GM13976 (cell line): ENCODE results near the gene HLA-DQA1.
A peak's percentile ranks its signal among the peaks of the same experiment; 100 is the strongest.

Source experiments
- DNase-seq: peaks from one replicate; pipeline ENCODE4 v3.0.0; 2012; ENCODE audit warnings: low spot score
- in situ Hi-C: fragments of 300-500 bp; cut with MboI; formaldehyde crosslinking; loops from one replicate; pipeline ENCODE4 v1.12.0; 2022; ENCODE audit warnings: low sequenced_read_pairs, mixed read lengths, inconsistent platforms; ENCODE audit not compliant: unreplicated experiment
- TF ChIP-seq, protein P1 (sequence below): IDR thresholded peaks from 2 replicates; pipeline ENCODE4 v1.5.1; 2012; ENCODE audit warnings: borderline replicate concordance, mild to moderate bottlenecking; ENCODE audit not compliant: insufficient read depth; ENCODE audit errors: extremely low read depth, missing control alignments, control extremely low read depth

The HLA-DQA1 gene

DNA sequence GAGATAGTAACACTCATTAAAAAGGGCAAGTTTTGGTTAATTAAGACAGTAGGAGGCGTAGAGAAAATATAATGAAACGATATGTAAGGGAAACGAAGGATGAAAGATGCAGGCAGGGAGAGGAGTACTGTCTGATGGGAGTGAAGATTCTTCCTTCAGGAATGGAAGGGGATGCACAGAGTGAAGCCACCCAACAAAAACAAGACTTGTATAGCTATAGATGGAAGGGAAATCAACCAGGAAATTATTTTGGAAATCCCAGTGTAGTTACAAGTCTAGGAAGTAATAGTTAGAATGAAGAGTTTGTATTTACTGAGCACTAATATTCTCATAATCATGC lies 27.8 kb upstream of the HLA-DQA1 start:
- in situ Hi-C loops, result no loop called here
- TF ChIP-seq, protein P1, sequence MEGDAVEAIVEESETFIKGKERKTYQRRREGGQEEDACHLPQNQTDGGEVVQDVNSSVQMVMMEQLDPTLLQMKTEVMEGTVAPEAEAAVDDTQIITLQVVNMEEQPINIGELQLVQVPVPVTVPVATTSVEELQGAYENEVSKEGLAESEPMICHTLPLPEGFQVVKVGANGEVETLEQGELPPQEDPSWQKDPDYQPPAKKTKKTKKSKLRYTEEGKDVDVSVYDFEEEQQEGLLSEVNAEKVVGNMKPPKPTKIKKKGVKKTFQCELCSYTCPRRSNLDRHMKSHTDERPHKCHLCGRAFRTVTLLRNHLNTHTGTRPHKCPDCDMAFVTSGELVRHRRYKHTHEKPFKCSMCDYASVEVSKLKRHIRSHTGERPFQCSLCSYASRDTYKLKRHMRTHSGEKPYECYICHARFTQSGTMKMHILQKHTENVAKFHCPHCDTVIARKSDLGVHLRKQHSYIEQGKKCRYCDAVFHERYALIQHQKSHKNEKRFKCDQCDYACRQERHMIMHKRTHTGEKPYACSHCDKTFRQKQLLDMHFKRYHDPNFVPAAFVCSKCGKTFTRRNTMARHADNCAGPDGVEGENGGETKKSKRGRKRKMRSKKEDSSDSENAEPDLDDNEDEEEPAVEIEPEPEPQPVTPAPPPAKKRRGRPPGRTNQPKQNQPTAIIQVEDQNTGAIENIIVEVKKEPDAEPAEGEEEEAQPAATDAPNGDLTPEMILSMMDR, result no peak
- DNase-seq, result no peak

DNA sequence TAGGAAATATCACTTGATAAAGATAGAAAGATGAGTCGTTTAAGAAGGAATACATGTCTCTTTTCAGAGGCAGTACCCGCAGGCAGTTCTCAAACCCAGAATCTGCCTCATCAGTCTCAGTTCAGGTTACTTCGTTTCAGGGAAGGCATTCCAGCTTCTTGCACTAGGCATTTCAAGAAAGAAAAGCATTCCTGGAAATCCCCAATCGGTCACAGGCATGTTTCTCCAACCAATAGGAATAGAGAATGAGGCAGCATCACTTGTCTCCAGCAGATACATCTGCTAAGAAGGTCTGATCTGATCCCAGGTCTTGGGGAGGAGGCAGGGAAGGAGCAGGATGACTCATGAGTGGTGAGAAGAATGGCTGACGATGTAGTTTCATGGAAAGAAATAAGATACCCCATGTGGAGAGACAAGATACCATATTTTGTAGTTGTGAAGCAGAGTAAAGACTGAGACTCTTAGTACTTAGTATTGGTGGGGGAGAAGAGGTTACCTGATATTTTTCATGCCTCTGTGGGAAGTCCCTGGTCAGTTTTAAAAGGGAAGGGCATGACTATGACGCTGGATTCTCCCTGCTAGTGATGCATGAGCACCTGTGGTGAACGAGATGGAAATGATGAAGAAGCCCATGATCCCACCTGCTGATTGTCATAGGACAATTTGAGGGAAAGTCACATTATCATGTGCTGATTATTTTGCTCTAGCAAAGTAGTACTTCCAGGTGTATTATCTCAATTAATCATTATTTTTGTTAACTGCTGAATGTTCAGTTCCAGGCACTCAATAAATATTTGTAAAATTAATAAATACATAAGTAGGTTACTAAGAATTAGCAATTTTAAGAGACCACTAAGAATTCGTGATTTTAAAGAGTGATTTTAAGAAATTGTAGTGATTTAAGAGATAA lies 27.2 kb upstream of the HLA-DQA1 start:
- in situ Hi-C loops, result no loop called here
- TF ChIP-seq, protein P1, result no peak
- peak; percentile 64 for DNase-seq

DNA sequence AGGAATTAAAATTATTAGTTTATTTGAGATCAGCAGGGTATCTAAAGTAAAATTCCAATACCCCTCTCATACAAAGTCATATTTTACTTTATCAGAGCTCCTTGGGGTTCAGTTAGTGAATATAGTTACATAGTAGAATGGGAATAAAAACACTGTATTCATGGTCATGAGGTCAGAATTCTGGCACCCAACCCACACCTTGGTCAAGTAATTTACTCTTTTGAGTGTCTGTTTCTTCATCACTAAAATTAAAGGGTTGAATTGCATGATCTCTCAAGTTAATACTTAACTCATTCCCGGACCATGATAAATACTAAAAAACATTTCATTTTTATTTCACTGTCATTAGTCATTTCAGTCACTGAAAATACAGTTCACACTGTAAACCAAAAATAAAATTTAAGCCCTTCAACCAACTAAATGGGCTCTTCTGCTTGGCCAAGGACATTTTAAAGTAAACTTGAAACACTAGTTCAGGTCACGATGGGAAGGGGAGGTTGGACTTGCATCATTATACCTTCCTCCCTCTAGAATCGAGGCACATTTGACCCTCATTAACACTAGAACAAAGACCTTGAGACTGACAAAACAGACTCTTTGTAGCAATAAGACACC lies 26.4 kb upstream of the HLA-DQA1 start:
- DNase-seq, result no peak
- in situ Hi-C loops, result no loop called here
- TF ChIP-seq, protein P1, result no peak

DNA sequence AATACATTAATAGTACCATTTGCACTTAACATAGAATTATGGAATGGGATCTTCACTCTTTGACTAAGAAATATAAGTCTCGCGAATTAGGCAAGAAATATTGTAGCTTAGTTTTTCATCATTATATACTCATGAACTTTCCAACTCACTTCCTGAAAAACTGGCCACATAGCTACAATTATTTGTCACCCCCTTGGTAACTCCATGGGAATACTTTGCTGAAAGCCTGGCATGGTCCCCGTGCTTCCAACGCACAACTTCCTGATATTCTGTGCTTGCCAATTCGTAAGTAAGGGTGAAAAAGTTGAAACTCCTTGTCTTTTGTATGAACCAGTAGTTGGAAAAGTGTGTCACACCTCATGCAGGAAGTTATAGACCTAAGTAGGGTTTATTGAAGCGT lies 23.7 kb upstream of the HLA-DQA1 start:
- TF ChIP-seq, protein P1, result no peak
- in situ Hi-C loops, result no loop called here
- no peak for DNase-seq

DNA sequence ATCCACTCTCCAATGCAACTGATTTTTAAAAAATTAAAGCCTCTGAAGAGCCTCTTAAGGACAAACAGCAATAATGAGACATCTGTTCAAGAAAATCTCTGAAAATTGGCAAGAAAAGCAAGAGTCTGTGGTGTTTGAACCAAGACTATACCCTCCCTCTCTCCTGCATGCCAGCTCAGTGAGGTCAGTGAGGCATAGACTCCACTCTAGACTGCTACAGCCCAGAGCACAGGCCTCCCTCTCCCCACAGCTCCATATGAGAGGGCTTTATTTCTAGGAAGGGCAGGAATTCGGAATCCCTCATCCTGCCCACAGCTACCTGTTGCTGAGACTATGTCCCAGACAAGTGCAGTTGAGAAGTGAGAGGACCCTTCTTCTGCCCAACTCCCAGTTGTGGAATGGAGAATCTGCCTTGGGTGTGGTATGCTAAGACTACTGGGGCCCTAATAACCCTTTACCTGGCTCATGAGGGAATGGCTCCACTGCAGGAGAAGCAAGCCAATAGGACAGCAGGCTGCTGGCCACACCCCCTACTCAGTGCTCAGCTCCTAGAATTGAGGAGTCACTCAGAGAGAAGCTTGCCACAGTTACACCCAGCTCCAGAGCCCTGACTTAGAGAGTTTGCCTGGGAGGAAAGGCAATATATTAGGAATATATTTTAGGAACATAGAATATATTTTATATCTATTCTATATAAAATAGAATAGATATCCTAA lies 22.7 kb upstream of the HLA-DQA1 start:
- DNase-seq, result no peak
- in situ Hi-C loops, result no loop called here
- TF ChIP-seq, protein P1, result no peak

DNA sequence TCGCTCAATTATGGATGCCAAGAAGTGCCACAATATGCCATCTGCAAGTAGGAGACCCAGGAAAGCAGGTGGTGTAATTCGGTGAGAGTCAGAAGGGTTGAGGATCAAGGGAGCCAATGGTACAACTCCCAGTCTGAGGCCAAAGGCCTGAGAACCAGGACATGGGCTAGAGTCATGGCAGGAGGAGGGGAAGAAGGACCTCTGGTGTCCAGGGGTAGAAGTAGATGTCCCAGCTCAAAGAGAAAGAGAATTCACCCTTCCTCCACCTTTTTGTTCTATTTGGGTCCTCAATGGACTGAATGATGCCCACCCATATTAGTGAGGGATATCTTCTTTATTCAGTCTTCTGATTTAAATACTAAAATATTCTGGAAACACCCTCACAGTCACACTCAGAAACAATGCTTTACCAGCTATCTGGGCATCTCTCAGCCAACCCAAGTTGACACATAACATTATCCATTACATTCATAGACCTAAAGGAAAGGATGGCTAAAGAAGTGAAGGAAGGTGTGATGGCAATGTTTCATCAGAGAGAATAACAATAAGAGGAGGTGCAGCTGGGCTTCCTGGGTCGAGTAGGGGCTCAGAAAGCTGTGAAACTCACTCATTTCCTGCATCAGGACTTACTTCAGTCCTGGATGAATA lies 21.2 kb upstream of the HLA-DQA1 start:
- in situ Hi-C loops, result no loop called here
- no peak for DNase-seq
- TF ChIP-seq, protein P1, result no peak
